HepG2 (cell line): ENCODE data around the gene SNF8. TPM values are rescaled to one million over a fixed set of nuclear protein-coding genes. Genes with fewer than 3 reads are reported as not detected.

Experiments
- ETV5 ChIP-seq: IDR thresholded peaks from 2 replicates; pipeline ENCODE4 v1.6.1; 2018; ENCODE audit warnings: missing biosample characterization, missing genetic modification reagents, inconsistent platforms, borderline replicate concordance
- GABPA ChIP-seq, 2 experiments: IDR thresholded peaks; 2 replicates each; pipeline ENCODE4 v1.6.1; 2011 to 2016; ENCODE audit warnings: low read depth in 2 of 2, low read length in 1 of 2, missing biosample characterization in 1 of 2, missing genetic modification characterization in 1 of 2
- GLI4 ChIP-seq: sonication (generic); formaldehyde crosslinking; IDR thresholded peaks from 2 replicates; pipeline ENCODE4 v1.5.1; 2020; ENCODE audit warnings: missing genetic modification reagents, mild to moderate bottlenecking, moderate library complexity, borderline replicate concordance
- GTF3A ChIP-seq: sonication (generic); formaldehyde crosslinking; conservative IDR thresholded peaks from 2 replicates; pipeline ENCODE4 v1.4.0; 2020; ENCODE audit warnings: mild to moderate bottlenecking, missing genetic modification reagents
- HDAC6 ChIP-seq: fragments of 200-600 bp; sonication (generic); IDR thresholded peaks from 2 replicates; pipeline ENCODE4 v1.7.0; 2017; ENCODE audit warnings: mild to moderate bottlenecking, antibody characterized with exemption, low read length, low read depth
- HNF4G ChIP-seq, 2 experiments: sonication (generic) in 1 of 2; formaldehyde crosslinking in 1 of 2; IDR thresholded peaks; 2 replicates each; pipeline versions ENCODE4 v1.4.0 to v1.6.1; 2011 to 2020; ENCODE audit warnings: borderline replicate concordance in 2 of 2, low read depth in 2 of 2, mild to moderate bottlenecking in 2 of 2, low read length in 1 of 2, missing genetic modification reagents in 1 of 2, moderate library complexity in 1 of 2
- MAZ ChIP-seq, 2 experiments: sonication (generic) in 1 of 2; formaldehyde crosslinking in 1 of 2; IDR thresholded peaks; 2 replicates each; pipeline versions ENCODE4 v1.5.0 to v1.6.1; 2012 to 2020; ENCODE audit warnings: low read depth in 2 of 2, mild to moderate bottlenecking in 2 of 2, borderline replicate concordance in 1 of 2, improper control_type of control experiment in 1 of 2, low read length in 1 of 2, missing genetic modification reagents in 1 of 2, moderate library complexity in 1 of 2
- POLR2A ChIP-seq, 2 experiments: IDR thresholded peaks; 2 replicates each; pipeline ENCODE4 v1.6.1; 2011; ENCODE audit warnings: low read depth in 2 of 2, low read length in 2 of 2, mild to moderate bottlenecking in 1 of 2, moderate library complexity in 1 of 2; ENCODE audit not compliant: insufficient read depth in 1 of 2
- POLR2AphosphoS5 ChIP-seq: IDR thresholded peaks from 2 replicates; pipeline ENCODE4 v1.6.1; 2012; ENCODE audit warnings: low read depth, low read length
- SOX5 ChIP-seq: IDR thresholded peaks from 2 replicates; pipeline ENCODE4 v1.6.1; 2016; ENCODE audit warnings: borderline replicate concordance
- ZNF33A ChIP-seq: sonication (generic); formaldehyde crosslinking; IDR thresholded peaks from 2 replicates; pipeline ENCODE4 v1.5.1; 2020; ENCODE audit warnings: missing genetic modification reagents, mild to moderate bottlenecking, moderate library complexity, borderline replicate concordance
- ZNF546 ChIP-seq: sonication (generic); formaldehyde crosslinking; conservative IDR thresholded peaks from 2 replicates; pipeline ENCODE4 v1.8.1; 2023; ENCODE audit warnings: mild to moderate bottlenecking, missing genetic modification reagents
- ZNF589 ChIP-seq: sonication (generic); formaldehyde crosslinking; conservative IDR thresholded peaks from 2 replicates; pipeline ENCODE4 v1.8.0; 2022; ENCODE audit warnings: mild to moderate bottlenecking, moderate library complexity, missing genetic modification reagents
- ZNF670 ChIP-seq: sonication (generic); formaldehyde crosslinking; IDR thresholded peaks from 2 replicates; pipeline ENCODE4 v1.8.0; 2022; ENCODE audit warnings: mild to moderate bottlenecking, missing genetic modification reagents, borderline replicate concordance
- ZNF740 ChIP-seq: sonication (generic); formaldehyde crosslinking; IDR thresholded peaks from 2 replicates; pipeline ENCODE4 v1.4.0; 2020; ENCODE audit warnings: missing genetic modification reagents
- ZSCAN29 ChIP-seq: sonication (generic); formaldehyde crosslinking; conservative IDR thresholded peaks from 2 replicates; pipeline ENCODE4 v1.4.0; 2020; ENCODE audit warnings: mild to moderate bottlenecking, missing genetic modification reagents
- polyA plus RNA-seq, 8 experiments: library from polyadenylated mRNA; depleted of rRNA in 3 of 8; stranded (reverse) in 7 of 8; unstranded in 1 of 8; fragments of >200 nt; fragmentation: Illumina TruSeq in 4 of 8; extraction: Trizol in 4 of 8; gene quantifications; 2 replicates each; pipeline versions ENCODE4 v1.2.1 to v1.2.3, GENCODE V29; 2011 to 2016; ENCODE audit warnings: low read depth in 4 of 8, missing spikeins in 1 of 8, mixed read lengths in 1 of 8; ENCODE audit not compliant: insufficient read depth in 1 of 8
- total RNA-seq, 5 experiments: library from RNA; depleted of rRNA; stranded (reverse); fragments of >200 nt; fragmentation: Illumina TruSeq; extraction: Trizol; gene quantifications; 2 replicates each; pipeline ENCODE4 v1.2.3, GENCODE V29; 2016; ENCODE audit warnings: low read depth in 1 of 5
- TF ChIP-seq, protein P1 (sequence below): sonication (generic); formaldehyde crosslinking; IDR thresholded peaks from 2 replicates; pipeline ENCODE4 v1.4.0; 2020; ENCODE audit warnings: missing genetic modification reagents, borderline replicate concordance
- TF ChIP-seq, protein P2 (sequence below): sonication (generic); formaldehyde crosslinking; IDR thresholded peaks from 2 replicates; pipeline ENCODE4 v1.4.0; 2020; ENCODE audit warnings: mild to moderate bottlenecking, missing genetic modification reagents

SNF8 gene
- total and polyA plus RNA-seq, 2 of the 13 experiments (the other 11 are each of a cell fraction or from before 2014, with no cell fraction given), result 114 to 153 TPM

DNA sequence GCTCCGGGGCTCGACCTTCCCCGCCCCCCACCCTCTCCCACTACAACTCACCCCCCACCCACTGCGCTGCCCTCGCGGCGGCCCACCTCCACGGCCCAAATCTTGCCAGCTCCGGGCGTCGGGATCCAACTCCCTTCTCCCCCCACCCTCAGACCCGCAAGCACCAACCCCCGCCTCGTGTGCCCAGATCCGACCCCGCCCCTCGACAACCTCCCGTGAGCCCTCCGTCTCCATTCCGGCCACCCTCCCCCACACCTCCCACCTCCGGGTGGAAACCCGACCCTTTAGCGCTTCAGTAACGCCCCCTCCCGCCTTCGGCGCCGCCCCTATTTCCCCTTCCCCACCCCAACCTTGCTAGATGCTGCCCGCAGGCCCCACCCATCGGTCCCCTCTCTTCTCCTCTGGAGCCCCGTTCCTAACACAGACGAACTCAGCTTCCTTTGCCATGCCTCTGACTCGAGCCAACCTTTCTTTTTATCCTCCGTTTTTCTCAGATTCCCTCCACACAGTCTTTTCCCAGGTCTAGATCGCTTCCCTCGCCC, 35.7 kb downstream of the SNF8 start (continued):
- TF ChIP-seq, protein P1, sequence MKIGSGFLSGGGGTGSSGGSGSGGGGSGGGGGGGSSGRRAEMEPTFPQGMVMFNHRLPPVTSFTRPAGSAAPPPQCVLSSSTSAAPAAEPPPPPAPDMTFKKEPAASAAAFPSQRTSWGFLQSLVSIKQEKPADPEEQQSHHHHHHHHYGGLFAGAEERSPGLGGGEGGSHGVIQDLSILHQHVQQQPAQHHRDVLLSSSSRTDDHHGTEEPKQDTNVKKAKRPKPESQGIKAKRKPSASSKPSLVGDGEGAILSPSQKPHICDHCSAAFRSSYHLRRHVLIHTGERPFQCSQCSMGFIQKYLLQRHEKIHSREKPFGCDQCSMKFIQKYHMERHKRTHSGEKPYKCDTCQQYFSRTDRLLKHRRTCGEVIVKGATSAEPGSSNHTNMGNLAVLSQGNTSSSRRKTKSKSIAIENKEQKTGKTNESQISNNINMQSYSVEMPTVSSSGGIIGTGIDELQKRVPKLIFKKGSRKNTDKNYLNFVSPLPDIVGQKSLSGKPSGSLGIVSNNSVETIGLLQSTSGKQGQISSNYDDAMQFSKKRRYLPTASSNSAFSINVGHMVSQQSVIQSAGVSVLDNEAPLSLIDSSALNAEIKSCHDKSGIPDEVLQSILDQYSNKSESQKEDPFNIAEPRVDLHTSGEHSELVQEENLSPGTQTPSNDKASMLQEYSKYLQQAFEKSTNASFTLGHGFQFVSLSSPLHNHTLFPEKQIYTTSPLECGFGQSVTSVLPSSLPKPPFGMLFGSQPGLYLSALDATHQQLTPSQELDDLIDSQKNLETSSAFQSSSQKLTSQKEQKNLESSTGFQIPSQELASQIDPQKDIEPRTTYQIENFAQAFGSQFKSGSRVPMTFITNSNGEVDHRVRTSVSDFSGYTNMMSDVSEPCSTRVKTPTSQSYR, result peak; percentile 72
- TF ChIP-seq ZSCAN29 (no peak), ZNF546 (no peak), ZNF670 (CRISPR knock-in tag) (peak; percentile 5), MAZ (IDR thresholded peaks at IDR 0.05; ENCODE audit: borderline replicate concordance, low read depth, low read length) (peak; percentile 91), MAZ (CRISPR knock-in tag; IDR thresholded peaks at IDR 0.05; ENCODE audit: low read depth) (no peak), ZNF589 (peak; percentile 56; the same call in 1 of the 2 replicates), ETV5 (CRISPR knock-in tag) (no peak), GABPA (IDR thresholded peaks at IDR 0.05; ENCODE audit: low read depth, low read length) (peak; percentile 20; the same call in 1 of the 2 replicates), GABPA (CRISPR knock-in tag; IDR thresholded peaks at IDR 0.05; ENCODE audit: low read depth) (peak; percentile 72), SOX5 (no peak), POLR2AphosphoS5 (0 out of 2 replicates have a peak, but pooled peaks have one; percentile 15), GTF3A (CRISPR knock-in tag) (no peak), HDAC6 (no peak), ZNF33A (no peak), GLI4 (no peak), ZNF740 (CRISPR knock-in tag) (peak; percentile 60; the same call in 1 of the 2 replicates), POLR2A (IDR thresholded peaks at IDR 0.05; ENCODE audit: insufficient read depth in 1 of 2, low read depth in 2 of 2, low read length in 2 of 2) (peak in 1 of 2 experiments; percentile 55; a peak in 1 of 4 replicates), HNF4G (IDR thresholded peaks at IDR 0.05; ENCODE audit: borderline replicate concordance, low read depth, low read length) (0 out of 2 replicates have a peak, but pooled peaks have one; percentile 14), HNF4G (CRISPR knock-in tag; IDR thresholded peaks at IDR 0.05; ENCODE audit: borderline replicate concordance, low read depth) (no peak)
- TF ChIP-seq, protein P2, sequence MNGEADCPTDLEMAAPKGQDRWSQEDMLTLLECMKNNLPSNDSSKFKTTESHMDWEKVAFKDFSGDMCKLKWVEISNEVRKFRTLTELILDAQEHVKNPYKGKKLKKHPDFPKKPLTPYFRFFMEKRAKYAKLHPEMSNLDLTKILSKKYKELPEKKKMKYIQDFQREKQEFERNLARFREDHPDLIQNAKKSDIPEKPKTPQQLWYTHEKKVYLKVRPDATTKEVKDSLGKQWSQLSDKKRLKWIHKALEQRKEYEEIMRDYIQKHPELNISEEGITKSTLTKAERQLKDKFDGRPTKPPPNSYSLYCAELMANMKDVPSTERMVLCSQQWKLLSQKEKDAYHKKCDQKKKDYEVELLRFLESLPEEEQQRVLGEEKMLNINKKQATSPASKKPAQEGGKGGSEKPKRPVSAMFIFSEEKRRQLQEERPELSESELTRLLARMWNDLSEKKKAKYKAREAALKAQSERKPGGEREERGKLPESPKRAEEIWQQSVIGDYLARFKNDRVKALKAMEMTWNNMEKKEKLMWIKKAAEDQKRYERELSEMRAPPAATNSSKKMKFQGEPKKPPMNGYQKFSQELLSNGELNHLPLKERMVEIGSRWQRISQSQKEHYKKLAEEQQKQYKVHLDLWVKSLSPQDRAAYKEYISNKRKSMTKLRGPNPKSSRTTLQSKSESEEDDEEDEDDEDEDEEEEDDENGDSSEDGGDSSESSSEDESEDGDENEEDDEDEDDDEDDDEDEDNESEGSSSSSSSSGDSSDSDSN (CRISPR knock-in tag), result no peak
